OCI-LY1 (cell line): Measurements from ENCODE around the gene UMODL1.

Experiments used
- H2AFZ ChIP-seq: fragments of 200-600 bp; sonication (generic), shearing (Covaris generic); 2 replicates; pipeline ENCODE4 v1.6.0; 2014; ENCODE audit warnings: antibody characterized with exemption, mild to moderate bottlenecking, low read length
- H3F3A ChIP-seq: fragments of 200-600 bp; sonication (generic), shearing (Covaris generic); 2 replicates; pipeline ENCODE4 v1.6.0; 2014; ENCODE audit warnings: mild to moderate bottlenecking, antibody characterized with exemption, low read length, moderate library complexity; ENCODE audit not compliant: insufficient read depth
- H3K27ac ChIP-seq: fragments of 200-600 bp; sonication (generic); 2 replicates; pipeline ENCODE4 v1.5.1; 2014; ENCODE audit warnings: low read length, mixed run types, mild to moderate bottlenecking, low read depth; ENCODE audit not compliant: poor library complexity, severe bottlenecking
- H3K27me3 ChIP-seq: fragments of 200-600 bp; sonication (generic); 2 replicates; pipeline ENCODE4 v1.6.0; 2014; ENCODE audit warnings: antibody characterized with exemption, mild to moderate bottlenecking, low read length, moderate library complexity; ENCODE audit not compliant: insufficient read depth
- H3K36me3 ChIP-seq: fragments of 200-600 bp; sonication (generic); 2 replicates; pipeline ENCODE4 v1.6.1; 2014; ENCODE audit warnings: mild to moderate bottlenecking, antibody characterized with exemption, low read length, moderate library complexity, mixed read lengths; ENCODE audit not compliant: insufficient read depth
- H3K4me1 ChIP-seq: fragments of 200-600 bp; sonication (generic); 2 replicates; pipeline ENCODE4 v1.5.1; 2014; ENCODE audit warnings: mild to moderate bottlenecking, low read length, moderate library complexity; ENCODE audit not compliant: insufficient read depth, severe bottlenecking
- H3K4me2 ChIP-seq: fragments of 200-600 bp; sonication (generic), shearing (Covaris generic); 2 replicates; pipeline ENCODE4 v1.6.1; 2014; ENCODE audit warnings: low read length
- H3K4me3 ChIP-seq: fragments of 200-600 bp; sonication (generic); 2 replicates; pipeline ENCODE4 v1.5.1; 2014; ENCODE audit warnings: low read length, low read depth, mild to moderate bottlenecking, mixed read lengths; ENCODE audit not compliant: poor library complexity, severe bottlenecking
- H3K79me2 ChIP-seq: fragments of 200-600 bp; shearing (Covaris generic); 2 replicates; pipeline ENCODE4 v1.6.1; 2016; ENCODE audit warnings: mixed run types, low read length, mixed read lengths; ENCODE audit not compliant: insufficient read depth
- H3K9ac ChIP-seq: fragments of 200-600 bp; sonication (generic), shearing (Covaris generic); 2 replicates; pipeline ENCODE4 v1.6.1; 2014; ENCODE audit warnings: mild to moderate bottlenecking, low read length, mixed read lengths
- H3K9me2 ChIP-seq: fragments of 200-600 bp; sonication (generic), shearing (Covaris generic); 2 replicates; pipeline ENCODE4 v1.6.1; 2014; ENCODE audit warnings: low read depth, mild to moderate bottlenecking, low read length, mixed read lengths
- H3K9me3 ChIP-seq: fragments of 200-600 bp; shearing (Covaris generic); 2 replicates; pipeline ENCODE4 v1.6.1; 2014; ENCODE audit warnings: low read length, mixed read lengths
- H4K20me1 ChIP-seq: fragments of 200-600 bp; sonication (generic), shearing (Covaris generic); 2 replicates; pipeline ENCODE4 v1.6.0; 2016; ENCODE audit warnings: mild to moderate bottlenecking, low read length; ENCODE audit not compliant: insufficient read depth
- EZH2 ChIP-seq: fragments of 200-600 bp; sonication (generic), shearing (Covaris generic); IDR thresholded peaks from 2 replicates; pipeline ENCODE4 v1.8.0; 2017; ENCODE audit warnings: borderline replicate concordance, mixed run types, mild to moderate bottlenecking, antibody characterized with exemption, low read length, moderate library complexity, mixed read lengths
- TF ChIP-seq, protein P1 (sequence below): fragments of 200-600 bp; sonication (generic), shearing (Covaris generic); IDR thresholded peaks from 2 replicates; pipeline ENCODE4 v1.5.1; 2017; ENCODE audit warnings: mild to moderate bottlenecking, antibody characterized with exemption, low read length, moderate library complexity, mixed read lengths

The UMODL1 gene

DNA sequence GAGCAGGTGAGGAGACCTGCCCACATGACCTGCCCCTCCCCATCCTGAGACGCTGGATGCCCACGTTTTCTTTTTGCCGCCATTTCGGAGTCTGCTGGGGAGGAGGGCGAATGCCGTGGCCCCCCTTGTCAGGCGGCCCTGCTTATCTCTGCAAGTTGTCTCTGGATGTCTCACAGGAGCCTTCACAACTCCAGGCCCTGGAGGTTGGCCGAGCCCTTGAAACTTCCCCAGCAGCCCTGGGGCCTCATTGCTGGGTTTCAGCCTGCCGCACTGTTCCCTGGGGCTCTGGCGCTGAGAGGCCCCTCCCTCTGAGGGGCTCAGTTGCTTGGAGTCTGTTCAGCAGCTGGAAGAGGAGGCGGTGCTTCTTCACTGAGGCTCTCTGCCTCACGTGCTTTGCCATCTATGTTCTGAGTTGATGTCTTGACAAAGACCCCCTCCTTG is 31.2 kb upstream of the UMODL1 start:
- Histone ChIP-seq H3F3A (no peaks in the 10 kb centered on the region), H3K27ac (no peak overlapping the region), H3K36me3 (no peaks in the 10 kb centered on the region), H3K4me2 (no peak overlapping the region), H3K9ac (no peak overlapping the region), H3K4me1 (peaks cover 23% of the 10 kb centered on the region), H2AFZ (no peak overlapping the region), H3K27me3 (no peaks in the 10 kb centered on the region), H3K4me3 (no peak overlapping the region), H3K79me2 (no peaks in the 10 kb centered on the region), H3K9me2 (no peaks in the 10 kb centered on the region), H4K20me1 (no peaks in the 10 kb centered on the region), H3K9me3 (no peaks in the 10 kb centered on the region)
- no peak for TF ChIP-seq EZH2
- TF ChIP-seq, protein P1, sequence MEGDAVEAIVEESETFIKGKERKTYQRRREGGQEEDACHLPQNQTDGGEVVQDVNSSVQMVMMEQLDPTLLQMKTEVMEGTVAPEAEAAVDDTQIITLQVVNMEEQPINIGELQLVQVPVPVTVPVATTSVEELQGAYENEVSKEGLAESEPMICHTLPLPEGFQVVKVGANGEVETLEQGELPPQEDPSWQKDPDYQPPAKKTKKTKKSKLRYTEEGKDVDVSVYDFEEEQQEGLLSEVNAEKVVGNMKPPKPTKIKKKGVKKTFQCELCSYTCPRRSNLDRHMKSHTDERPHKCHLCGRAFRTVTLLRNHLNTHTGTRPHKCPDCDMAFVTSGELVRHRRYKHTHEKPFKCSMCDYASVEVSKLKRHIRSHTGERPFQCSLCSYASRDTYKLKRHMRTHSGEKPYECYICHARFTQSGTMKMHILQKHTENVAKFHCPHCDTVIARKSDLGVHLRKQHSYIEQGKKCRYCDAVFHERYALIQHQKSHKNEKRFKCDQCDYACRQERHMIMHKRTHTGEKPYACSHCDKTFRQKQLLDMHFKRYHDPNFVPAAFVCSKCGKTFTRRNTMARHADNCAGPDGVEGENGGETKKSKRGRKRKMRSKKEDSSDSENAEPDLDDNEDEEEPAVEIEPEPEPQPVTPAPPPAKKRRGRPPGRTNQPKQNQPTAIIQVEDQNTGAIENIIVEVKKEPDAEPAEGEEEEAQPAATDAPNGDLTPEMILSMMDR, result no peak

DNA sequence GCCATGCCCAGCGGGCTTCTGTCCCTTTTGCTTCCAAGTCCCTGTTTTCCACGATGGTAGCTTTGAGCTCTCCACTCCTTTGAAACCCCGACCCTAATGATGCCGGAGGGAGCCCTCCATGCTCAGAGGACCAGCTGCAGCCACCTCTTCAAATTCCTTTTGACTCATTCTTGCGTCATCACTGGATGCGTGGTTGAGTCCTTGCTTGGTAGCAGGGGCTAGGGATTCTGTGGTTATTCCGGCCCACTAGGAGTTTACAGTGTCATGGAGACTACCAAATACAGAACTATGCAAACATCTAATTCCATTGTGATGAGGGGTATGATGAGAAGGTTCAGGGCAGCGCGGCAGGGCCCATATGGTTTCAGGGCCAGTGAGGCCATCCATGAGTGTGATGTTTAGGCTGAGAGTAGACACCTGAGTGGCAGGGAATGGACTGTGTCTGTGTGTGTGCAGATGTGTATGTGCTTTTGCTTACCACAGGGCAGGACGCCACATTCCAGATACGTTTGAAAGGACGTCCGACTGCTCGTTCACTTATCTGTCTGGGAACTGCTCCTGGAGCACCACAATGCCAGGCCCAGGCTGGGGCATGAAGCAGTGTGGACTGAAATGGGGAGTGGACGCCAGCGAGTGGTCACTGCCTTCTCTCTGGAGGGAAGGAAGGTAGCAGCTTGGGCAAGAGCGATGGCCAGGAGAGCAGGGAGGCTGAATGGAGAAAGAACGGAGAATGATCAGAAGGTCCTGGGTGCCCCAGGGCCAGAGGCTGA is 30.5 kb upstream of the UMODL1 start:
- H4K20me1 ChIP-seq, result no peaks in the 10 kb centered on the region
- peaks cover 23% of the 10 kb centered on the region for H3K4me1 ChIP-seq
- H3F3A ChIP-seq, result no peaks in the 10 kb centered on the region
- no peak overlapping the region for H2AFZ ChIP-seq
- H3K4me3 ChIP-seq, result no peak overlapping the region
- no peaks in the 10 kb centered on the region for H3K27me3 ChIP-seq
- no peaks in the 10 kb centered on the region for H3K9me3 ChIP-seq
- H3K79me2 ChIP-seq, result no peaks in the 10 kb centered on the region
- H3K4me2 ChIP-seq, result no peak overlapping the region
- no peak overlapping the region for H3K27ac ChIP-seq
- no peak overlapping the region for H3K9ac ChIP-seq
- no peaks in the 10 kb centered on the region for H3K36me3 ChIP-seq
- no peaks in the 10 kb centered on the region for H3K9me2 ChIP-seq
- no peak for TF ChIP-seq EZH2
- TF ChIP-seq, protein P1, result no peak

DNA sequence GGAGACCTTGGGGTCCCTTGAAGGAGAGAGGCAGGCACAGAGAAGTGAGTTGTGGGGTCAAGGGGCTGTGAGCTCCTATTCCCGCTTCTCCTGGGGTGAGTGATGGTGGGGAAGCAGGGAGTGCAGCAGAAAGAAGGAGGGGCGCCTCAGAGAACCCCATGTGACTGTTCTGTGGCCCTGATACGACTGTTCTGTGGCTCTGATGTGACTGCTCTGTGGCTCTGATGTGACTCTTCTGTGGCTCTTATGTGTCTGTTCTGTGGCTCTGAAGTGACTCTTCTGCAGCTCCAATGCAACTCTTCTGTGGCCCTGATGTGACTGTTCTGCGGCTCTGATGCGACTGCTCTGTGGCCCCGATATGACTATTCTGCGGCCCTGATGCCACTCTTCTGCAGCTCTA is 29.9 kb upstream of the UMODL1 start:
- H3K4me2 ChIP-seq, result no peak overlapping the region
- H3K9me2 ChIP-seq, result no peaks in the 10 kb centered on the region
- no peaks in the 10 kb centered on the region for H4K20me1 ChIP-seq
- H3K79me2 ChIP-seq, result no peaks in the 10 kb centered on the region
- no peaks in the 10 kb centered on the region for H3K9me3 ChIP-seq
- peaks cover 23% of the 10 kb centered on the region for H3K4me1 ChIP-seq
- TF ChIP-seq, protein P1, result no peak
- TF ChIP-seq EZH2, result no peak
- no peak overlapping the region for H3K4me3 ChIP-seq
- no peak overlapping the region for H3K27ac ChIP-seq
- H3K36me3 ChIP-seq, result no peaks in the 10 kb centered on the region
- H3F3A ChIP-seq, result no peaks in the 10 kb centered on the region
- H3K9ac ChIP-seq, result no peak overlapping the region
- H2AFZ ChIP-seq, result no peak overlapping the region
- 0 out of 2 replicates have a peak, but pooled peaks cover 2% of the 10 kb centered on the region for H3K27me3 ChIP-seq
